ENCODE results near the gene KRT81. TPM values are rescaled to one million over a fixed set of nuclear protein-coding genes. Genes with fewer than 3 reads are reported as not detected.
A peak's percentile ranks its signal among the peaks of the same experiment; 100 is the strongest.

The KRT81 gene
- total and polyA plus RNA-seq, 2 of the 4 experiments (the other 2 are of a cell fraction), result under 0.01 to 0.05 TPM

DNA sequence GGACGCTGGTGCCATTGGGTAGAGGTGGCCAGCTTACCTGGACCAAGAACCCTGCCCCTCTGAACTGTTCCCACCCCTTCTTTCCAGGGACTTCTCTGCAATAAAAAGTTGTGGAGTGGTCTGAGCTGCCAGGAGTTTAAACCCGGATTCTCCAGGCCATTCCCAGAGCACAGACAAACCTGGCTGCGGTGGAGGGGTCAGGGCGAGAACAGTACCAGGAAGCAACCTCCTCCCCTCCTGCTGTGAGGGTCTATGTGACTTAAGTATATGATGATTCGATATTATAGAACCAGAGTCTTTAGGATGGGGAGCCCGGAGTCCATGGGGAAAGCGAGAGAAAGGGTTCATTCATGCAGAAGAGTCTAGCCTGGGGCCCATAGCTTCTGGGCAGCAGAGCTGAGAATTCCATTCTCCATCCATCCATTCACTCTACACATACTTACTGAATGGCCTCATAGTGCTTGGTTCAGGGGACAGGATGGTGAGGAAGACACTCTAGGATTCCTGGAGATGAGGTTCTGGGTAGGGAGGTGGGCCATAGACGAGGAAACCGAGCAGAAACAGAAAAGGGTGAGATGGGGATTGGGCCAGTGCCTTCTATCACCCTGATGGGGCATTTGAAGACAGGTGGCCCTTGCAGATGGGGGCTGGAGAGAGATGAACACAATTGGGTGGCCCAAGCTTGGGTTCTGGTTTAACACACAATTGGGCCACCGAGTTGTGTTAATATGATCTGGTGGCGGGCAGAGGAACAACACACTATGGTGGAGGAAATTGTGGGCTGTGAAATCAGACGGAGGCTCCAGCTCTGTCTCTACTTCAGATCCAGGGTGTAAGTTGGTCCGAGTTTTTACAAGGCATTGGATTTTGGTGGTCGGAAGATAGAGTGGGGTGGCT lies 11.7 kb downstream of the KRT81 start (continued):
- TF ChIP-seq SMC3 (IDR thresholded peaks at IDR 0.05; ENCODE audit: low read depth, low read length), result no peak

DNA sequence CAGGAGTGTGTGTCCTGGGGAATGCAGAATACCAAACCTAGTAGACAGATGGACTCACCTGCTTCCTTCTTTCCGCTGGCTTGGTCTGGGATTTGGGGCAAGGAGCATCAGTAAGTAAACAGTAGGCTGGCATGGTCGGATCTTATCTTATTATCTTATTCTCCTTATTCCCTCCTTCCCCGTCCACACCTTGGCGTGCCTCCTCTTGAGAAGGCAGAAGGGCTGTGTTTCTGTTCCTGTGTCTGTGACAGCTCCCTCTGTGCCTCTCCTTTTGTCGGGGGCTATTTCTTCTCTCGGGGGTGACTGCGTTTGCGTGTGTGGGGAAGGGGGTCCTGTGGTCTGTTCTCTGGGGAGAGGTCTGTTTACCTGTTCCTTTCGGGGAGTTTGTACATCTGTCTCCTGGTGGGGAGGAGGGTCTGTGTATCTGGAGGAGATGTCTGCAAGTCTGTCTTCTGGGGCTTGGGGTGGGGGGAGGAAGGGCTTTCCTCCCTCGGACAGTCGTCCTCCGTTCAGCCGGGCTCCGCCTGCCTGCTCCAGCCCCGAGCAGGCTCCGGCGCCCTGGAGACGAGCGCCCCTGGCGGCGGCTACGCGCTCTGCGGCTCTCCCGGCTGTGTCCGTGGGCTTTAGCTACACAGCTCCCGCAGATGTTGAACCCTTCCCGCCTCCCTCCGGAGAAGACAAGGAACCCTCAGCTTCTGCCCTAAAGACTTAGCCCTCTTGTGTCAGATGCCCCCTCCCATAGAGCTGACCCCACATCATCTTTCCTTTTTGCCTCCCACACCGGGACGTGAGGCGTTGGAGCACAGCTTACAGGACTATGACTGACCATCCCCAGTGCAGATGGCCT lies 12.5 kb downstream of the KRT81 start:
- ChIA-PET CTCF (interaction anchor here (0.6 to 2.9 kb wide), 29 partner anchors 9 to 1486 kb away, joined by 3 to 14 read pairs (median 4); partner anchors contain the start of gene KRT80), POLR2A (ENCODE audit: unreplicated experiment) (interaction anchor here (0.9 kb wide), 1 partner anchor 41 kb away, joined by 3 read pairs; no protein-coding TSS in a partner anchor)
- Histone ChIP-seq H3K4me2 (ENCODE audit: low read depth, low read length) (peak overlapping the region; percentile 67), H3K27ac (ENCODE audit: insufficient read depth, low read length) (peak overlapping the region; percentile 91), H3K56ac (ENCODE audit: extremely low read depth, insufficient read depth, low read length) (peak overlapping the region; percentile 99), H2BK5ac (ENCODE audit: low read depth, low read length, poor library complexity, severe bottlenecking) (peak overlapping the region; percentile 93), H4K5ac (ENCODE audit: low read depth, low read length) (peak overlapping the region; percentile 92), H3K4me1 (ENCODE audit: control insufficient read depth, insufficient read depth, low read length) (peaks cover 24% of the 10 kb centered on the region), H3K9ac (ENCODE audit: low read depth, low read length) (peak overlapping the region; percentile 73), H3K18ac (ENCODE audit: low read depth, low read length) (peak overlapping the region; percentile 85), H3K23ac (ENCODE audit: low read depth, low read length) (peak overlapping the region; percentile 98), H3K4me3 (ENCODE audit: insufficient read depth, low read depth, low read length) (no peak overlapping the region), H3K9me1 (ENCODE audit: insufficient read depth, low read length) (peaks cover 46% of the 10 kb centered on the region), H4K91ac (ENCODE audit: insufficient read depth, low read depth, low read length) (peak overlapping the region; percentile 100), H3K36me3 (ENCODE audit: control insufficient read depth, insufficient read depth, low read length) (no peaks in the 10 kb centered on the region), H2AFZ (replicated peaks; ENCODE audit: low read length, poor library complexity) (peak overlapping the region; percentile 92), H2AK5ac (ENCODE audit: low read depth, low read length) (peak overlapping the region; percentile 100), H3K14ac (replicated peaks; ENCODE audit: low read depth, low read length) (peak overlapping the region; percentile 99), H3K27me3 (ENCODE audit: control insufficient read depth, insufficient read depth, low read length) (peaks cover 2% of the 10 kb centered on the region; the same call in 1 of the 2 replicates), H3K9me3 (ENCODE audit: control insufficient read depth, insufficient read depth, low read length) (no peaks in the 10 kb centered on the region), H4K8ac (ENCODE audit: low read depth in 2 of 2, low read length in 2 of 2) (peak overlapping the region; percentile 91 to 99), H2BK20ac (ENCODE audit: low read depth, low read length) (peak overlapping the region; percentile 99), H2BK15ac (ENCODE audit: low read depth, low read length) (peak overlapping the region; percentile 100), H3K4ac (ENCODE audit: low read depth, low read length) (peak overlapping the region; percentile 100), H4K20me1 (ENCODE audit: insufficient read depth, low read length) (peaks cover 5% of the 10 kb centered on the region; the same call in 1 of the 2 replicates), H2AK9ac (replicated peaks; ENCODE audit: low read depth, low read length, poor library complexity) (peak overlapping the region; percentile 95), H3K79me1 (ENCODE audit: low read depth in 1 of 2, low read length in 2 of 2) (peaks cover 0 to 8% of the 10 kb centered on the region in 2 experiments; a peak in 1 of 4 replicates), H2BK120ac (ENCODE audit: low read depth, low read length) (peak overlapping the region; percentile 99)
- 2% methylated on average over 10 of the region's 32 CpGs; no CpG with 5 or more reads in 1 of the 2 experiments for WGBS, 2 experiments (ENCODE audit: extremely low coverage in 2 of 2, insufficient read length in 1 of 2)
- in situ Hi-C loops (cut with MboI; ENCODE audit: low sequenced_read_pairs), result no loop called here
- dilution Hi-C loops (cut with HindIII; ENCODE audit: low sequenced_read_pairs, unreplicated experiment), result no loop called here
- TF ChIP-seq SMC3 (IDR thresholded peaks at IDR 0.05; ENCODE audit: low read depth, low read length), result peak; percentile 61
- TF ChIP-seq BHLHE40 (IDR thresholded peaks at IDR 0.05; ENCODE audit: low read depth, low read length), result no peak; the same call in 1 of the 2 replicates
- 0 out of 2 replicates have a peak, but pooled peaks have one; percentile 35 for TF ChIP-seq POLR2A (IDR thresholded peaks at IDR 0.05; ENCODE audit: low read depth, low read length)
- TF ChIP-seq RAD21 (IDR thresholded peaks at IDR 0.05; ENCODE audit: low read length), result peak; percentile 88
- TF ChIP-seq, protein P1, sequence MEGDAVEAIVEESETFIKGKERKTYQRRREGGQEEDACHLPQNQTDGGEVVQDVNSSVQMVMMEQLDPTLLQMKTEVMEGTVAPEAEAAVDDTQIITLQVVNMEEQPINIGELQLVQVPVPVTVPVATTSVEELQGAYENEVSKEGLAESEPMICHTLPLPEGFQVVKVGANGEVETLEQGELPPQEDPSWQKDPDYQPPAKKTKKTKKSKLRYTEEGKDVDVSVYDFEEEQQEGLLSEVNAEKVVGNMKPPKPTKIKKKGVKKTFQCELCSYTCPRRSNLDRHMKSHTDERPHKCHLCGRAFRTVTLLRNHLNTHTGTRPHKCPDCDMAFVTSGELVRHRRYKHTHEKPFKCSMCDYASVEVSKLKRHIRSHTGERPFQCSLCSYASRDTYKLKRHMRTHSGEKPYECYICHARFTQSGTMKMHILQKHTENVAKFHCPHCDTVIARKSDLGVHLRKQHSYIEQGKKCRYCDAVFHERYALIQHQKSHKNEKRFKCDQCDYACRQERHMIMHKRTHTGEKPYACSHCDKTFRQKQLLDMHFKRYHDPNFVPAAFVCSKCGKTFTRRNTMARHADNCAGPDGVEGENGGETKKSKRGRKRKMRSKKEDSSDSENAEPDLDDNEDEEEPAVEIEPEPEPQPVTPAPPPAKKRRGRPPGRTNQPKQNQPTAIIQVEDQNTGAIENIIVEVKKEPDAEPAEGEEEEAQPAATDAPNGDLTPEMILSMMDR (conservative IDR thresholded peaks at IDR 0.05; ENCODE audit: low read depth, low read length), result peak; percentile 97
- DNase-seq (peak; percentile 65), ATAC-seq (ENCODE audit: low read depth) (peak; percentile 88)
- intact Hi-C loops (cut with micrococcal nuclease), result loop anchor here (1.0 to 5.0 kb wide), 3 partner anchors 46 to 122 kb away; partner anchors contain the start of gene KRT7
- BruUV-seq (replicated peaks), result no TSS peak

Measured in IMR-90 (cell line).